H1 (cell line): ENCODE measurements around the gene MCF2L. TPM values are rescaled to one million over a fixed set of nuclear protein-coding genes. Genes with fewer than 3 reads are reported as not detected.

ENCODE experiments used
- CBX8 ChIP-seq: fragments of 300-800, 300-1000 bp; sonication (generic); IDR thresholded peaks from 2 replicates; pipeline ENCODE4 v1.7.1; 2016; ENCODE audit warnings: low read depth, low read length, borderline replicate concordance
- CTBP2 ChIP-seq: IDR thresholded peaks from 2 replicates; pipeline ENCODE4 v1.7.0; 2011; ENCODE audit warnings: borderline replicate concordance, mild to moderate bottlenecking, moderate library complexity, mixed read lengths, low read length; ENCODE audit not compliant: insufficient read depth, insufficient read length
- KDM1A ChIP-seq: fragments of 200-600, 300-600 bp; sonication (generic); IDR thresholded peaks from 2 replicates; pipeline ENCODE4 v1.7.1; 2016; ENCODE audit warnings: mild to moderate bottlenecking, low read length, borderline replicate concordance
- MAFK ChIP-seq: IDR thresholded peaks from 2 replicates; pipeline ENCODE4 v1.6.1; 2012; ENCODE audit warnings: low read depth, mild to moderate bottlenecking, improper control_type of control experiment, low read length
- SIX5 ChIP-seq: IDR thresholded peaks from 2 replicates; pipeline ENCODE4 v1.6.1; 2011; ENCODE audit warnings: mild to moderate bottlenecking, low read depth, low read length
- SP1 ChIP-seq: IDR thresholded peaks from 2 replicates; pipeline ENCODE4 v1.6.1; 2011; ENCODE audit warnings: low read depth, low read length
- SP4 ChIP-seq: IDR thresholded peaks from 2 replicates; pipeline ENCODE4 v1.6.1; 2012; ENCODE audit warnings: low read length, inconsistent platforms
- SRF ChIP-seq: IDR thresholded peaks from 2 replicates; pipeline ENCODE4 v1.6.1; 2011; ENCODE audit warnings: mild to moderate bottlenecking, low read depth, low read length, moderate library complexity
- TAF1 ChIP-seq: IDR thresholded peaks from 2 replicates; pipeline ENCODE4 v1.6.1; 2011; ENCODE audit warnings: mild to moderate bottlenecking, low read depth, low read length
- TBP ChIP-seq: IDR thresholded peaks from 2 replicates; pipeline ENCODE4 v1.6.1; 2011; ENCODE audit warnings: low read depth, low read length, improper control_type of control experiment
- ZNF274 ChIP-seq: IDR thresholded peaks from 2 replicates; pipeline ENCODE4 v1.7.0; 2012; ENCODE audit warnings: low read length, borderline replicate concordance; ENCODE audit errors: extremely low read depth
- polyA plus RNA-seq, 7 experiments: library from polyadenylated mRNA; depleted of rRNA in 3 of 7; stranded (reverse) in 5 of 7; unstranded in 2 of 7; fragments of >200 nt in 5 of 7; fragments of 200-250 nt in 2 of 7; gene quantifications; 1 replicate in 5 of 7; 2 replicates in 1 of 7; 4 replicates in 1 of 7; pipeline versions ENCODE4 v1.2.1 to v1.2.3, GENCODE V29; 2011 to 2013; ENCODE audit warnings: missing spikeins in 2 of 7, mixed read lengths in 2 of 7
- total RNA-seq: library from RNA; stranded (reverse); fragmentation: NEBNext Ultra II Directional; extraction: Animal tissue kit (Norgen Biotek cat#: 25700); gene quantifications from 2 replicates; pipeline ENCODE4 v1.2.1, GENCODE V29; 2021
- TF ChIP-seq, protein P1 (sequence below): IDR thresholded peaks from 2 replicates; pipeline ENCODE4 v1.6.1; 2011; ENCODE audit warnings: low read depth, mild to moderate bottlenecking, low read length; ENCODE audit not compliant: insufficient read depth

Gene MCF2L
- total and polyA plus RNA-seq, 2 of the 8 experiments (the other 6 are each of a cell fraction or from before 2014, with no cell fraction given), result 10.1 to 24.4 TPM

DNA sequence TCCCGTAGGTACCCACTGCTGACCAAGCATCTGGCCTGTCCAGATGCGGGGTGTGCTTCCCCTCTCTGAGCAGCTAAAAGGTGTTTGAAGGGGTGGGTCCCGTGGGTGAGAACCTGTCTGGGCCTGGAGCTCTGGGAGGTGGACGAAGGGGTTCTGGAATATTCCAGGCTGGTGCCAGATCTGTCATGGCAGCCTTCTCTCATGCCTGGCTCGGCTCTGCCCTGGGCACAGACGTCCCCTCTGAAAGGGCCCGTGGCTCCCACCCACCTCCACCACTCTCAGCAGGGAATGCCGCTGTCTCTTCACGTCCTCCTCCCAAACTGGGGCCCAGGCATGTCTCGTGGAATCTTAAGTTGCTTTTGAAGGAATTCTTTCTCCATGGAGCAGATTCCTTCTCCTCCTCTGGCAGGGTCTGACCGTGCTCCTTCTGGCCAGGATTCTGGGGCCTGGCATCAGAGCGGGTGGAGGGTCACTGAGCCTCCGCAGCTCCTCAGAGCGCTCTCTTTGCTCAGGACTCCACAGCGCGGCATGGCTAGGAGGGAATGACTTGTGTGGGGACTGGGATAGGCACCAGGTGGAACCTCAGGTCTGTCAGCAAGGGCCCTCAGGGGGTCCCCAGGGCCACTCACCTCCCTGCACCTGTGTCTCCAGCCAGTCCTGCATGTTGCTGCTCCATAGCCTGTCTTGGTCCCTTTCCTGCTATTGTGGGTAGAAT is 5.9 kb upstream of the MCF2L start (continued):
- TF ChIP-seq TAF1, result no peak
- TF ChIP-seq MAFK, result no peak
- no peak for TF ChIP-seq CTBP2
- no peak for TF ChIP-seq TBP
- no peak for TF ChIP-seq SP4
- TF ChIP-seq, protein P1, sequence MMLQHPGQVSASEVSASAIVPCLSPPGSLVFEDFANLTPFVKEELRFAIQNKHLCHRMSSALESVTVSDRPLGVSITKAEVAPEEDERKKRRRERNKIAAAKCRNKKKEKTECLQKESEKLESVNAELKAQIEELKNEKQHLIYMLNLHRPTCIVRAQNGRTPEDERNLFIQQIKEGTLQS, result no peak
- TF ChIP-seq SP1, result no peak
- no peak for TF ChIP-seq SRF
- TF ChIP-seq ZNF274, result no peak
- TF ChIP-seq SIX5, result no peak
- no peak for TF ChIP-seq KDM1A
- TF ChIP-seq CBX8, result no peak
